Measurements from ENCODE around the gene C3orf20. TPM values are rescaled to one million over a fixed set of nuclear protein-coding genes. Genes with fewer than 3 reads are reported as not detected.

Gene C3orf20
- total and polyA plus RNA-seq, 11 donors: 0.21 to 0.31 TPM; not detected in 9

- peaks cover 0 to 23% (median 7%) of the 10 kb centered on the region in 12 donors for H3K9me3 ChIP-seq
- no peaks in the 10 kb centered on the region for H3K27me3 ChIP-seq
- no peak overlapping the region for H3K27ac ChIP-seq
- TF ChIP-seq, protein P1, sequence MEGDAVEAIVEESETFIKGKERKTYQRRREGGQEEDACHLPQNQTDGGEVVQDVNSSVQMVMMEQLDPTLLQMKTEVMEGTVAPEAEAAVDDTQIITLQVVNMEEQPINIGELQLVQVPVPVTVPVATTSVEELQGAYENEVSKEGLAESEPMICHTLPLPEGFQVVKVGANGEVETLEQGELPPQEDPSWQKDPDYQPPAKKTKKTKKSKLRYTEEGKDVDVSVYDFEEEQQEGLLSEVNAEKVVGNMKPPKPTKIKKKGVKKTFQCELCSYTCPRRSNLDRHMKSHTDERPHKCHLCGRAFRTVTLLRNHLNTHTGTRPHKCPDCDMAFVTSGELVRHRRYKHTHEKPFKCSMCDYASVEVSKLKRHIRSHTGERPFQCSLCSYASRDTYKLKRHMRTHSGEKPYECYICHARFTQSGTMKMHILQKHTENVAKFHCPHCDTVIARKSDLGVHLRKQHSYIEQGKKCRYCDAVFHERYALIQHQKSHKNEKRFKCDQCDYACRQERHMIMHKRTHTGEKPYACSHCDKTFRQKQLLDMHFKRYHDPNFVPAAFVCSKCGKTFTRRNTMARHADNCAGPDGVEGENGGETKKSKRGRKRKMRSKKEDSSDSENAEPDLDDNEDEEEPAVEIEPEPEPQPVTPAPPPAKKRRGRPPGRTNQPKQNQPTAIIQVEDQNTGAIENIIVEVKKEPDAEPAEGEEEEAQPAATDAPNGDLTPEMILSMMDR (IDR thresholded peaks at IDR 0.05): no peak
- no peak for TF ChIP-seq POLR2A (IDR thresholded peaks at IDR 0.05)
- no peaks in the 10 kb centered on the region for H3K36me3 ChIP-seq
- ATAC-seq (no peak), DNase-seq (no peak)
- intact Hi-C loops (cut with DNase I): loop anchor here in 2 of 10 donors (5.0 kb wide), 2 partner anchors 98 to 103 kb away; partner anchors contain the start of gene C3orf20 (in 1 of the 2)
- H3K4me1 ChIP-seq: no peaks in the 10 kb centered on the region
- no peak overlapping the region for H3K4me3 ChIP-seq
- 89 to 92% (median 90%) methylated on average over 7 of the region's 7 CpGs for WGBS, 4 donors
Measured at GRCh38 chr3:14775011-14775410, 100.1 kb downstream of the C3orf20 start.

DNA sequence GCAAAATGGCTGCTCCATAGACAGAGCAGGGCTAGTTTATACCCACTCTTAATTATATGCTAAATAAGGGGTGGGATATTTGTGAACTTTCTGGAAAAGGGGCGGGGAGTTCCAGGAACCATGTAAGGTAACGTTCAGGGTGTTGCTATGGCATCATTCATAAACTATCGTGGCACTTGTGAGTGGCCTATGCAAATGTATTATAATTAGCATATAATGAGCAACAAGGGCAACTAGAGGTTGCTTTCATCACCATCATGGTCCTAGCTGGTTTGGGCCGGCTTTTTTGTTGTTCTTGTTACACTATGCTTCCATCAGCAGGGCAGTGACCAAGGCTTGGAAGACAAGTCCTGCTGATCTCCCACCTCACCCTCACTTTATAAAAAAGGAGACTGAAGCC, 100.6 kb downstream of the C3orf20 start:
- ATAC-seq (no peak), DNase-seq (no peak)
- H3K27me3 ChIP-seq: no peaks in the 10 kb centered on the region
- H3K4me3 ChIP-seq: no peak overlapping the region
- no peak for TF ChIP-seq POLR2A (IDR thresholded peaks at IDR 0.05)
- TF ChIP-seq, protein P1 (IDR thresholded peaks at IDR 0.05): no peak
- no peak overlapping the region for H3K27ac ChIP-seq
- 83 to 88% (median 86%) methylated on average over 4 of the region's 4 CpGs for WGBS, 4 donors
- H3K4me1 ChIP-seq: no peaks in the 10 kb centered on the region
- no peaks in the 10 kb centered on the region for H3K36me3 ChIP-seq
- intact Hi-C loops (cut with DNase I): loop anchor here in 2 of 10 donors (5.0 kb wide), 2 partner anchors 98 to 103 kb away; partner anchors contain the start of gene C3orf20 (in 1 of the 2)
- H3K9me3 ChIP-seq: peaks cover 0 to 24% (median 7%) of the 10 kb centered on the region in 12 donors

DNA sequence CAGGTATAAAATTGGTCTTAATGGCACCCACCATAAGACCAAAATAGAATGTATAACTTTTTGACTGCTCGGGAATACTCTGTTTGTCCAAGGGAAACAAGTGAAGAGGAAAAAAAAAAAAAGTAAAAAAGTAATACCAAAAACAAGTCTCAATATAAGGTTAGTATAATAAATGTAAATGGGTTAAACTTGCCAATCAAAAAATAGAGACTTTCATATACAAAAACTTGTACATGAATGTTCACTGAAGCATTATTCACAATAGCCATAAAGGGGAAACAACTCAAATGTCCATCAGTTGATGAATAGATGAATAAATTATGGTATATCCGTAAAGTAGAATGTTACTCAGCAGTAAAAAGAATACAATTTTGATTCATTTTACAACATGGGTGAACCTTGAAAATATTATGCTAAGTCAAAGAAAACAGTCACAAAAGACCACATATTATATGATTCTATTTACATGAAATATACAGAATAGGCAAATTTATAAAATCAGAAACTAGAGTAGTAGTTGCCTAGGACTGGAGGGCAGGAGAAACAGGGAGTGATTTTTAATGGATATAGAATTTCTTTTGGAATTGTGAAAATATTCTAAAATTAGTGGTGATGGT, 104.2 kb downstream of the C3orf20 start:
- intact Hi-C loops (cut with DNase I): loop anchor here in 3 of 10 donors (2.0 to 5.0 kb wide), 3 partner anchors 102 to 107 kb away; partner anchors contain the start of gene C3orf20 (in 2 of the 3)
- no peak for ATAC-seq

More for the DNA sequence above, 104.2 kb downstream of the C3orf20 start:
- Histone ChIP-seq H3K4me3 (no peak overlapping the region), H3K36me3 (no peaks in the 10 kb centered on the region), H3K27ac (no peak overlapping the region), H3K4me1 (peaks cover 0 to 4% (median 0%) of the 10 kb centered on the region in 12 donors), H3K27me3 (no peaks in the 10 kb centered on the region), H3K9me3 (peaks cover 0 to 24% (median 7%) of the 10 kb centered on the region in 12 donors)
- WGBS, 4 donors: 92 to 97% (median 93%) methylated on average over 2 of the region's 2 CpGs
- no peak for TF ChIP-seq POLR2A (IDR thresholded peaks at IDR 0.05)
- TF ChIP-seq, protein P1 (IDR thresholded peaks at IDR 0.05): no peak
- no peak for DNase-seq

All from heart left ventricle (tissue), 16 donors.